Liver (tissue), 3 donors: Measurements from ENCODE around the gene LRPPRC.

ENCODE experiments used
- ATF3 ChIP-seq: IDR thresholded peaks from 2 replicates; pipeline ENCODE4 v1.6.1; 2016; ENCODE audit warnings: antibody characterized with exemption
- CTCF ChIP-seq: fragments of 150-350 bp; IDR thresholded peaks from 2 replicates; pipeline ENCODE4 v1.5.1; 2017; ENCODE audit warnings: improper control_type of control experiment, low read depth, low read length; ENCODE audit not compliant: missing input control
- EGR1 ChIP-seq, 2 donors: IDR thresholded peaks; 2 replicates each; pipeline ENCODE4 v1.6.1; 2016 to 2018; ENCODE audit warnings: antibody characterized with exemption in 2 of 2, low read depth in 2 of 2
- FOXA1 ChIP-seq: IDR thresholded peaks from 2 replicates; pipeline ENCODE4 v1.6.1; 2016; ENCODE audit warnings: antibody characterized with exemption
- GABPA ChIP-seq, 2 donors: IDR thresholded peaks in 1 of 2; conservative IDR thresholded peaks in 1 of 2; 2 replicates each; pipeline ENCODE4 v1.6.1; 2016; ENCODE audit warnings: antibody characterized with exemption in 2 of 2, mild to moderate bottlenecking in 1 of 2, moderate library complexity in 1 of 2
- HNF4G ChIP-seq: IDR thresholded peaks from 2 replicates; pipeline ENCODE4 v1.6.1; 2016; ENCODE audit warnings: antibody characterized with exemption
- JUND ChIP-seq, 2 donors: IDR thresholded peaks; 2 replicates each; pipeline ENCODE4 v1.6.1; 2016; ENCODE audit warnings: antibody characterized with exemption in 2 of 2
- NR2F2 ChIP-seq: IDR thresholded peaks from 2 replicates; pipeline ENCODE4 v1.6.1; 2016; ENCODE audit warnings: antibody characterized with exemption
- RAD21 ChIP-seq, 2 donors: IDR thresholded peaks; 2 replicates each; pipeline ENCODE4 v1.6.1; 2016; ENCODE audit warnings: antibody characterized with exemption in 2 of 2, mild to moderate bottlenecking in 2 of 2
- REST ChIP-seq: IDR thresholded peaks from 2 replicates; pipeline ENCODE4 v1.6.1; 2016; ENCODE audit warnings: antibody characterized with exemption, mild to moderate bottlenecking
- TAF1 ChIP-seq: conservative IDR thresholded peaks from 2 replicates; pipeline ENCODE4 v1.6.1; 2016; ENCODE audit warnings: antibody characterized with exemption, mild to moderate bottlenecking
- YY1 ChIP-seq: IDR thresholded peaks from 2 replicates; pipeline ENCODE4 v1.6.1; 2016; ENCODE audit warnings: antibody characterized with exemption, mild to moderate bottlenecking
- TF ChIP-seq, protein P1 (sequence below): IDR thresholded peaks from 2 replicates; pipeline ENCODE4 v1.6.1; 2016; ENCODE audit warnings: antibody characterized with exemption
- TF ChIP-seq, protein P2 (sequence below): IDR thresholded peaks from 2 replicates; pipeline ENCODE4 v1.6.1; 2016; ENCODE audit warnings: antibody characterized with exemption
- donor health status: healthy.
- donor health status: healthy.

DNA sequence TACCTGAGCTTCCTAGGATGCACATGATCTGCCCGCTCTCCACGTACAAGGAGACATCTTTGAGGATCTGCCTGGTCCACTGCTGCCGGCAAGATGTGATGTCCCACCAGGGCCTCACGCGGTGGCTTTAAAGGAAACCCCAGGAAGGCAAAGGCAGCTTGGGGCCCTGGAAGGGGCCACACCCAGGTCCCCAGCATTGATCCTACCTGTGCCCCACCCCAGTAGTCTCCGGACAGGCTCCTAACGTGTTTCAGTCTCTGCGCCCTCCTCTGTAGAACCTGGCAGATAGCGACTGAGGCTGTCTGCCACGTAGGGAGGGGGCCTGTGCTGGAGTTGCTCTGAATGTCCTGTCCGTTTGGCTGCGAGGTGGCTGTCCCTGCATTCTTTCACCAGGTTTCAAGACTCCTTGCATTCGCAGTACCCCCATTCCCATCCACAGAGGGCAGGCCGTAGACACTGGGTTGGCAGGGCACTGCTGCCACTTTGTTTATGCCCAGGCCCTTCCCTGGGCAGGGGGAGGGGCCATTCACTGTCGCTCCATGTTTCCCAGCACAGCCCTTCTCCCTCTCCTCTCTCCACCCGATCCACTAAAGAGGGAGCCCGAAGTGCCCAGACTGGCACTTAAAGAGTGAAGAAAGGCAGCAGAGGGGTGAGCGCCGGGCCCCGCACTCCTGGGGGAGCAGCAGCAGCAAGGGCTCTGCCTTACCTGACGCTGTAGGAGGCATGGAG is 157.8 kb downstream of the LRPPRC start:
- TF ChIP-seq CTCF: no peak
- TF ChIP-seq TAF1: no peak
- no peak for TF ChIP-seq YY1
- peak in 1 of 2 donors; percentile 40 for TF ChIP-seq RAD21 (IDR thresholded peaks at IDR 0.05)
- TF ChIP-seq EGR1 (IDR thresholded peaks at IDR 0.05; ENCODE audit: low read depth in 2 of 2): no peak
- no peak for TF ChIP-seq JUND (IDR thresholded peaks at IDR 0.05)
- TF ChIP-seq, protein P1, sequence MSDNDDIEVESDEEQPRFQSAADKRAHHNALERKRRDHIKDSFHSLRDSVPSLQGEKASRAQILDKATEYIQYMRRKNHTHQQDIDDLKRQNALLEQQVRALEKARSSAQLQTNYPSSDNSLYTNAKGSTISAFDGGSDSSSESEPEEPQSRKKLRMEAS: no peak
- TF ChIP-seq, protein P2, sequence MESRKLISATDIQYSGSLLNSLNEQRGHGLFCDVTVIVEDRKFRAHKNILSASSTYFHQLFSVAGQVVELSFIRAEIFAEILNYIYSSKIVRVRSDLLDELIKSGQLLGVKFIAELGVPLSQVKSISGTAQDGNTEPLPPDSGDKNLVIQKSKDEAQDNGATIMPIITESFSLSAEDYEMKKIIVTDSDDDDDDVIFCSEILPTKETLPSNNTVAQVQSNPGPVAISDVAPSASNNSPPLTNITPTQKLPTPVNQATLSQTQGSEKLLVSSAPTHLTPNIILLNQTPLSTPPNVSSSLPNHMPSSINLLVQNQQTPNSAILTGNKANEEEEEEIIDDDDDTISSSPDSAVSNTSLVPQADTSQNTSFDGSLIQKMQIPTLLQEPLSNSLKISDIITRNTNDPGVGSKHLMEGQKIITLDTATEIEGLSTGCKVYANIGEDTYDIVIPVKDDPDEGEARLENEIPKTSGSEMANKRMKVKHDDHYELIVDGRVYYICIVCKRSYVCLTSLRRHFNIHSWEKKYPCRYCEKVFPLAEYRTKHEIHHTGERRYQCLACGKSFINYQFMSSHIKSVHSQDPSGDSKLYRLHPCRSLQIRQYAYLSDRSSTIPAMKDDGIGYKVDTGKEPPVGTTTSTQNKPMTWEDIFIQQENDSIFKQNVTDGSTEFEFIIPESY: no peak
- no peak for TF ChIP-seq GABPA (IDR thresholded peaks at IDR 0.05 in 1 of 2, conservative IDR thresholded peaks at IDR 0.05 in 1 of 2)
- no peak for TF ChIP-seq NR2F2
- TF ChIP-seq ATF3: no peak
- no peak for TF ChIP-seq FOXA1
- no peak for TF ChIP-seq REST
- no peak for TF ChIP-seq HNF4G
